Measurements from ENCODE around the gene DYTN.

DYTN gene

DNA sequence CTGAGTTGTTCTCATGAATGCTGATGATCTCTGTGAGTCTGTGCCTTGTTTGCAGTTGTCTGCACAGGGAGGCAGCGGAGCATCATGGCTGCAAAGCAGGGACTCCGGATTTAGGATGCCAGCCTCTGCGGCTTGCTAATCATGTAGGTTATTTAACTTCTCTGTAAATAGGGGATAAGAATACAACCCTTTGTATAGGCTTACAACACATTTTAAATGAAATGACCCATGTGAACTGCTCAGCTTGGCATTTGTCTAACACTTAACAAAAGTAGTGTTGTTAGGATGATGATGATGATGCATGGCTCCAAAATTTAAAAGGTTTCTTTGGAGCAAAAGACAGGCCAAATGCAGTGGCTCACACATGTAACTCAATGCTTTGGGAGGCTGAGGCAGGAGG is 19.4 kb downstream of the DYTN start:
- DNase-seq (ENCODE audit: low read depth in 2 of 2) = no peak

DNA sequence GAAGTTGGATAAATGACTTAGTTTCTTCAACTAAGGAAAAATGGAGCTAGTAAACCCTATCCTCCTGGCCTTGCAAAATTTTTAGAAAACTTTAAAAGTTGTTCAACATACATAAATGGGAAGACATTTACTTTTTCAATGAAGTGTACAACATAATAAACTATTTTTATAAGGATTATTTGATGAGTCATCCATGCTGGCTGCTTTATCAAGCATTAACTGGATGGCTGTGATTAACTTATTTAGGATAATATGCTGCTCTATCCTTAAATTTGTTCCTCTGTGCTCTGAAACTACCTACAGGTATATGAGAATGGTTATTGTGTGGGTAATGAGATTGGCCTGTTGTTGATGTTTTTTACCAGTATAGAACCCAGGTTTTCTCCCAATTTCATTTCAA is 21.3 kb downstream of the DYTN start:
- DNase-seq (ENCODE audit: low read depth in 2 of 2) = no peak

DNA sequence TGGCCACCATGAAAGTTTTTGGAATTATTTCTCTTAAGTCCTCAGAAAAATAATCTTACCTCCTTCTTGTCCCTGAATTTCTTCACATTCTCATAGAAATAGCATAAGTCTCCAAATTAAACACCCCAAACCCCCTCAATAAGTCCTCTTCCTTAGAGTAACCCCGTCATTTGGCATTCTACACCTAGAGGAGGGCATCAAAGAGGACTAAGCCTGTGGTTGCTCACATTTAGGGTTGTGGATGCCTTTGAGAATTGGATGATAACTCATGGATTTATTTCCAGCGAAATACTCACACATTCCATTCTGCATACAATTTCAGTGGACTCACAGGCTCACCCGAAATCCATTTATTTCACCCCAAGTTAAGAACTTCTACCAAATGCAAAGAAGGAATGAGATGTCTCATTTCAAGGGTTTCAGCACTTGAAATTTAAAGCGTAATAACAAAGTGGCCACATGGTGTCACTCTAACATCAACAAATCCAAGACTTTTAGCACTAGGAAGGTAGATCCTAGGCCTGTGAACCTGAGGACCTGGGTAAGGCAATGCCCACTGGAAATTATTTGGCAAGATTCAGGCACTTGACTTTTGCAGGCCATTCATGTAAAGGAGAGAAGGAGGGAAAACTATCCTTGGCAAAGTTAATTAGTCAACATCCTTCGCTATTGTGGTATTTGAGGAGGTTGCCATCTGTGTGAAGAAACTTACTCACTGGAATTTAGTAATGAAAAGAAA is 24.6 kb downstream of the DYTN start:
- DNase-seq (ENCODE audit: low read depth in 2 of 2) = peak in 1 of 2 donors; percentile 8

DNA sequence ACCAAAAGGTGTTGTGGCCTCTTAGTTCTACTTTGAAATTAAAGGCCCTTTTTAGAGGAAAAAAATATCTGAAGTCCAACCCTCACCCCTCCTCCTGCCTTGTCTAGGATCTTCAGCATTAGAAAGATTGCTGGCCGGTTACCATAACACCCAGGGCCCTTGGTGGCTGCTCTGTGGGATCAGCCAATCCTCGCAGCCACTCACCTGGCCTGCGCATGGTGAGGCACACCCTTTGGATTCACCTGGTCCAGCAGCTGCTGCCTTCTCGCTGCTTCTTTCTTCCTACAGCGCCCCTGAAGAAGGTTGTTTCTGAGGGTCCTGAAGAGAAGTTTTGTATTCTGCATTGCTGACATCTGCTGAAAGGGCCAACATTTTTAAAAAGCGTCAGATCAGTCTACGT is 25.2 kb downstream of the DYTN start:
- no peak for DNase-seq (ENCODE audit: low read depth in 2 of 2)

DNA sequence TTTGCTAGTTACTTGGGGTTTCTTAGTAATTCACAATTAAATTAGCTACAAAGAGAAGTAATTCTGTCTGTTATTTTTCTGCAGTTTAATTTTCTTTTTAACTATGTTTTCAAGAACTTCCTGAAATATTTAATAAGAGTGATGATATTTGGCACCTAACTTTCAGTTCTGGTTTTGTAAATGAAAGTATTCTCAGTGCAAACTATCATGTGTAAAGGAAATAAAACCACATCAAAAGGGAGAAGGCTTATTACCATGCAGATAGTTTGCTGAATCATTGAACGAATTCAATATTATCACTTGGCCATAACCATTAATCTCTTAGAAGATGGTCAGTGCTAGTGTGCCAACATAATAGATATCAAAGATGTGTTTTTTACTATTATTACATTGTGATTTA is 29.2 kb downstream of the DYTN start:
- no peak for DNase-seq (ENCODE audit: low read depth in 2 of 2)

DNA sequence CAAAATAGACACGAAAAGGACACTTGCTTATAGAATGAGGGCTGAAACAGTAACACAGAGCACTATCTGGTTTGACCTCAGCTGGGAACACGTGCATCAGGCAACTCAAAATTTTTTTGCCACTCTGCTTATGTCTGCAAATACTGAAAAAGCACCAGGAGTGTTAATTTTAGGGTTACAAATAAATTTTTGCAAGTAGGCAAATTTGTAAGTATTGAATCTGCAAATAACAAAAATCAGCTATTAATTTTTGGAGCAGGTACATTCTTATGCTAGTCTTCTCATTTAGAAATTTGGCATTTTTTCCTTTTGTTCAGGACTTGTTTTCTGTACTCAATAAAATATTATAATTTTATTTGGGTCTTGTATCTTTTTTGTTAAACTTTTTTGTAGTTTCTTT is 29.7 kb downstream of the DYTN start:
- no peak for DNase-seq (ENCODE audit: low read depth in 2 of 2)

DNA sequence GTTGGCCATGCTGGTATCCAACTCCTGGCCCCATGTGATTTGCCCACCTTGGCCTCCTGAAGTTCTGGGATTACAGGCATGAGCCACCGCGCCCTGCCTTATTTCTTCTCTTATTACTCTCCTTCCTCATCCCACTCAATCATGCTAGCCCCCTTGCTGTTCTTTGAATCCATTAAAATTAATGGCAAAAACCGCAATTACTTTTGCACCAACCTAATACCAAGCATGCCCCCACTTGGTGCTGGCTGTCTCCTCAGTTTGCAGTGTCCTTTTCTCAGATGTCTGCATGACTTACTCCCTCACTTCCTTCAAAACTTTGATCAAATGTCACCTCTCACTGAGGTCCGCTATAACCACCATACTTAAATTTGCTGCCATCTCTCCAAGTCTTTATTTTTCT is 34.6 kb downstream of the DYTN start:
- DNase-seq (ENCODE audit: low read depth in 2 of 2) = no peak

DNA sequence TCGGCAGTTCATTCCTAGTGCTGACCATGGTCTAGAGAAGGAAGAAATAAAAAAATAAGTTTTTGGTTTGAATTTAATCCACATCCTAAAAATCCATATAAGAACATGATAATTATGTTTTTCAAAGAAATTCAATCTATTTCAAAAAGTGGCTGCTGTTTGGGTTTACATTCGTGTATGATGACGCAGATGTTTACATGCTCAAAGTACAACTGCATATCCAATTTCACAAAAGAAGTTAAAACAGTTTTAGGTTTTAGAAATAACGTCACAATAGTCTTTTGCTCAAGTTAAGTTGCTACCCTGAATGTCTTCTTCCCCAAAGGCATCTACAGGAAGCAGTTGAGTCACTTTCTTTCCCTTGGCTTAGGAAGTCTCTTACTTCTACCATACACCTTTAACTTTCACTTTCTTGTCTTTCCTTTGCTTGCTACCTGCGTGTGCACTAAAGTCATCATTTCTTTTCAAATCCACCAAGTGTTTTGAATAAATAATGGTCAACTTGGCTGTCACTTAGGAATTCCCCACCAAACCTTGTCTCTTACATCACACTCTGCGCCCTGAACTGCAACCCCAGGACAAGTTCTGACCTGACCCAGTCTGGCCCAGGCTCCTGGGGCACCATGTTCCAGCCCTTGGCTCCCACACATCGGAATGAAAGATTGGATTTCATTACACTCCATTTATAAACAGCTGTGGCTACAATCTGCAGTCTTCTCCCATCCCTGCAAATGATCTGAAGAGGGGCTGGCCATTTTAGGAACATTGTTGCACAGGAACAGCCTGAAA is 47.5 kb downstream of the DYTN start:
- no peak for DNase-seq (ENCODE audit: low read depth in 2 of 2)

DNA sequence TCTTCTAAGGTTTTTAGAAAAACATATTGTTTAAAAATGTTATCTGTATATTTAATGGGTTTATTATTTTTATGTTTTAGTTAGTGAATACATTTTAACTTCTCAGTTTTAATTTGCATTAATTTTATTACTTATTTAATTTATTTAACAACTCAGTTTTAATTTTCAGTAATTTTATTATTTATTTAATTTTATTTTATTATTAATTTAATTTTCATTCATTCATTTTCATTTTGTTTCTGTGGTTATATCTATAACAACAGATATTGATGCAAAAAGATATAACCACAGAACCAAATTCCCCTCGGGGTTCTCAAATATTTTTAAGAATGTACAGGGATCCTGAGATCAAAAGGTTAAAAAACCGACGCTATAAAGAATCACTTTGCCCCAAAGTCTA is 52.9 kb downstream of the DYTN start:
- no peak for DNase-seq (ENCODE audit: low read depth in 2 of 2)

DNA sequence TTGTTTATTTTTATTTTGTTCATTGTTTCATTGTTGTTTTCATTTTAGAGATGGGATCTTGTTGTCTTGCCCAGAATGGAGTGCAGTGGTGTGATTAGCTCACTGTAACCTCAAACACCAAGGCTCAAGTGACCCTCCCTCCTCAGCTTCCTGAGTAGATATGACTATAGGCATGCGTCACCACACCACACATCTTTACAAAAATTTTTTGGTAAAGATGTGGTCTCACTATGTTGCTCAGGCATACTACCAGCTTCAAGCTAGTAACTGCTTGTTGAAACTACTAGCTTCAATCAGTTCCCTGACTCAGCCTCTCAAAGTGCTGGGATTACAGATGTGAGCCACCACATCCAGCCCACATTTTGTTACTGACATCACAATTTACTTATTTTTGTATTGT is 61.1 kb downstream of the DYTN start:
- DNase-seq (ENCODE audit: low read depth in 2 of 2) = no peak

DNA sequence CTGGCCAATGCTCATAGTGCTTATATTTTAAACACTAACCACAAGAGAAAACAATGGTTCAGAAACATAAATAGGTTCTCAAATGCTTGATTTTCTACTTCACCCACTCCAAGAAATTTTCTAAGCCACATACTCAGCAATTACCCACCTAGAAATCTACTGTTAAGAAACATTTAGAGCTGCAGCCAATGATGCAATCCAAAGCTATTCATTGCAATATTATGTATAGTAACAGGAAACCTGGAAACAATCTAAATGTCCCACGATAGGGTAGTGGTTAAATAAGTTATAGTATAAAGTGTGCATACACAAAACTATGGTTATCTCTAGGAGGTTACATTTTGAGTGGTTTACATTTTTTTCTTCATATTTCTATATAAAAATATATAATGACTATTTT is 70.2 kb downstream of the DYTN start:
- no peak for DNase-seq (ENCODE audit: low read depth in 2 of 2)

DNA sequence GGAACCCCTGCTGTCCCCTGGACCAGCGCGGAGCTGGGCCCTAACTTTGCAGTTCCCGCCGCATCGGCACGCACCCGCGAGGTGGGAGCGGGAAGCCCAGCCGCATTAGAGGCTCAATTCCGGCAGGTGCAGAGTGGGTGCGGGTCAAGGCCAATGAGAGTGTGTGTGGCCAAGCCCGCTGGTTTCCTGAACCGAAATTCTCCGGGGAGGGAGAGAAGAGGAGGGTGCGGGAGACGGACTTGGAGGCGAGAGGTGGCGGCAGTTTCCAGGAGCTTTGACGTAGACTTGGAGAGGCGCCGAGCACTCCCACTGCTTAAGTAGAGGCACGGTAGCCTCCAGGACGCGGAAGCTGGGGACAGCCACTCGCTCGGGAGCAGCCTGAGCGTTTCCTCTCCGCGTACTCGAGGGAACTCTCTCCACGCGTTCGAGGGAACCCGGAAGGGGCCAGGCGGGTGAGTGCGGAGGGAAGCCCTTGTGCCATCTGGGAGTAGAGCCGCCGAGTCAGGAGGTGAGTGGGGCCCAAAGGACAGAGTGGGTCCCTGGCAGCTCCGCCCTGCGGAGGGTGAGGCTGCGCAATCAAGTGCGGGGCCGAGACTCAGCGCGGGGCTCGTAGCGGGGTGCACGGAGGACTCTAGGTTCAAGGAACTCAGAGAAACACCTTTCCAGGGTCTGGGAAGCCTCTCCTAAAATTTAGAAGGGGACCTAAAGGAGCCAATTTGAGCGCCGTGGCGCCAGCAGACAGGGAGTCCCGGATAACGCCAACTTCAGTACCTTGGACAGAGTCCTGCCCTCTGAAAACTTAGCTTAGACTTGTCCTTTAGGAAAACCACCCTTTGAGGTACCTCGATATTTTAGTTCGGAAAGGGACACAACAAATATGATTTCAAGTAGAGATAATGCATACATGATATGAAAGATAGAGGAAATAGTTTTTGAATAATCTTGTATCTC is 75.8 kb downstream of the DYTN start, which contains the start of gene FAM237A:
Gene FAM237A, plus strand, starts transcription at position 413 of the 951 bp plus-strand sequence. CDS start 1,750 bp downstream, outside the sequence.
- DNase-seq (ENCODE audit: low read depth in 2 of 2) = peak; percentile 2 to 3

DNA sequence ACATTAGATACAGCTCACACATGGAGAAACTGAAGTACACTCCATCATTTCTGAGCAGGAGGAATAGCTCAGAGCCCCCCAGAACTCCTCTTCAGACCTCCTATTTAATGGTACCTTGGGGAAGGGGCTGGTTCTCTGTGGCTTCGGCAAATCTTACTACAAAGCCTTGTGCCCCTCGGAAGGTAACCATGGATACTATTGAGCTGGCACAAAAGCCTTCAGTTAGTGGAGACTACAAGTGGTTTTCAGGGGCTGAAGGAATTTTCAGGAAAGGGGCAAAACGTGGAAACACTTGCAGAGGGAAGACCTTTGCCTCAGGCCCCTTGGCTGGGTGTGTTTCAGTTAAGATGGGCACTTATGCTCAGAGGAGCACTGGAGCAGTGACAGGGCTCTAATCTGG is 77.0 kb downstream of the DYTN start:
- no peak for DNase-seq (ENCODE audit: low read depth in 2 of 2)

DNA sequence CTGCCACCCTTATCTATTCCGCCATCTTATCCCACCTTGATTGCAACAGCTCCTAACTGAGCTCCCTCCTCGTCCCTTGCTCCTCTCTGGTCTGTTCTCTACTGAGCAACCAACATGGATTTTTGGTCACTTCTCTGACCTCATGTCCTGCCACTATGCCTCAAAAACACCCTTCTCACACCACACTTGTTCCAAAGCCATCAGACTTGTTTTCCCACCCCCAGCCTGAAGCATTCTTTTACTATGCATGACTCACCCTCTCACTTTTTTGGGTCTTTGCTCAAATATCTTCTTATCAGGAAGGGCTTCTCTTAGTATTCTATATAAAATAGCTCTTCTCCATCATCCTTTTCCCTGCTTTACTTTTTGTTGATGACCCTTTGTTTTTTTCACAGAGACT is 78.6 kb downstream of the DYTN start:
- DNase-seq (ENCODE audit: low read depth in 2 of 2) = no peak

DNA sequence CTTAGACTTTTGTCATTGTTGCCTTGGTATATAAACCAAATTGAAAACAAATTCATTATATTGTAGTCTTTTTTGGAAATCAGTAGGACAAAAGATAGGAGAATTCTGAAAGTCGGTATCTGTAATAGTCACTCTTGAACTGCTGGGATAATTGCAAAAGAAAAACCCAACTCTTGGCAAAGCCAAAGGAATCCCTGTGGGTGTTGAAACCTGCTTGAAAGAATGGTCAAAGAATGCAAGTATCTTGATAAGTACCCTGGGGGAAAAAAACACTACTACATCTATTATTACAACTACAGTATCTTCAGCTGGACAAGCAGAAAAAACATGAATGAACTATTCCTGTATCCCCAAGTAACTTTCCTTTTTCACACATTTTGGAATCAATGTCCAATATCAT is 83.2 kb downstream of the DYTN start:
- DNase-seq (ENCODE audit: low read depth in 2 of 2) = no peak

DNA sequence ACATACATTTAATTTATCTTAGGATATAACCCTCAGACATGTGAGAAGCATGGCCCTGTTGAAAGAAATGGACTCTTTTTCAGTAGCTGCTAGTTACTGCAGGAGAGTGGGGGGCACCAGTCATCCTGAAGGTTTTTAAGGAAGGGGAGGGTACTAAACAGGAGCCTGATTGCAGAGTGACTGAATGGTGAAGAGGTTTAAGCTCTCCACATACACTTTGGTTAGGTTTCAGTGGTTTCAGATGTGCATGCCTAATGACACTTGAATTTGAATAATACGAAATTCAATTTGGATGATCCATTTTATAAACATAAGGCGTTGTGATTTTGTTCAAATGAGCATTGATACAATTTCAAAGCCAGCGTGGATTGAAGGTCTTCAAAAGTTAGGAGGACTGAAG is 86.9 kb downstream of the DYTN start:
- DNase-seq (ENCODE audit: low read depth in 2 of 2) = no peak

DNA sequence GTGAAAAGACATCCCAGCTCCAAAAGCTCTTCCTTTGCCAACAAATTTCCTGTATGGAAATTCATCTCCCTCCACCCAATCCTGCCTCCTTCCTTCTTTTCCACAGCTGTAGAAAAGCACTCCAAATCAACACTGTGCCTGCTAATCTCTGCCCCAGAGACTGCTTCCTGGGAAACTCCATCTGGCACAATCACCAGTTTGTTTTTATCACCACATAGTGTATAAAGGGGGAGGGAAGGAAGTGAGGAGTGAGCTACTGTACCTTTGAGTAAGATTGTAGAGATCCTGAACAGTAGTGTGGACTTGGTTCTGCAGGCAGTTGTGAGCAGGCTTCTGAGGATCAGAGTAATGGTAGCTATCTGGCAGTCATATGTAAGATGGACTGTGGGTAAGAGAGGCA is 90.6 kb downstream of the DYTN start:
- DNase-seq (ENCODE audit: low read depth in 2 of 2) = no peak

DNA sequence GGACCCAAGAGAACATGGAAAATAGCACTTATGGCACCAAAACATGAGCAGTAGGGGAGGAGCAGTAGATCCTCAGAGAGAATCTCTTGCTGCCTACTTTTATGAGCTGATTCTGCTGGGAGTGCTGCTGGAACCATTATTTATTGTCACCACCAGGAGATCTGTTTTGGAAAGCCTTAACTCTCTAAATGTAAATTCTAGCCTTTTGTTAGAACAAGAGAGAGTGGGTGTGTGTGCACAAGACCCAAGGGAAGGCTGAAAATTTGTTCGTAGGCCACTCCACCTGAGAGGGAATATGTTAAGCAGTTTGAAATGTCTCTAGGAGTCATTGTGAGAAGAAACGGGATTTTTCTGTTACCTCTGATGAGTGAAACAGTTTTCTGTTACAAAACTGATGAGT is 92.1 kb downstream of the DYTN start:
- no peak for DNase-seq (ENCODE audit: low read depth in 2 of 2)

DNA sequence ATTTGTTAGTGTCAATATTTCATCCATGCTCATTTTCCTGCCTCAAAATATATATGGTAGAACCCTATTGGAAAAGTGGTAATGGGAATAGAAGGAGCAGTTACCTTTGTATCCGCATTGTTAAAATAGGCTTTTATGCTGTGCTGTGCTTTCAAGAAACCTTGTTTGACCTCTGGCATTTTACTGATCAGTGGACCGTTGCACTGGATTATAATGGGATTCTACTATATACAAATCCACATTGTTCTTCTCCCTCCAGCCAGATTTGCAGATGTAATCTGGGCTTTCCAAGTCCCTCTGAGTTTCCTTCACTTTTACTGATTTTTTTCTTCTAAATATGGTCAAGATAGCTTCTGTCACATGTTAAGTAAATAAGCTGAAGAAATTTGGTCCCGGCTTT is 99.2 kb downstream of the DYTN start:
- no peak for DNase-seq (ENCODE audit: low read depth in 2 of 2)

DNA sequence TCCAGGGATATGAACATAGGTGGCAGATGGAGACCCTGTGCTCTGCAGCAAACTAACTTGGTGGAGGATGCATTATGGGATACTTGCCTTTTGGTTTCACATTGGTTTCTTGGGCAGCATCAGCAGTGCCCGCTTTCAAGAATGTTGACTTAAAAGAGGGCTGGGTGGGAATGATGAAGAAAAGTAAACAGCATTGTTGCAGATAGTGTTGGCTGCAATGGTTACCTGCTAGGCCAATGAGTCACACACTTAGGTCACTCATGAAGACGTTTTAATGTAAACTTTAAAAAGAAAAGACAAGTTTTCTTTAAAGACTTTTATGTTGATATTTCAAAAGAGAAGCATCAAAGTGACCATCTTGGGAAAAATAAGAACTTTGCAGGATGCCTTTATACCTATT is 102.0 kb downstream of the DYTN start:
- no peak for DNase-seq (ENCODE audit: low read depth in 2 of 2)

DNA sequence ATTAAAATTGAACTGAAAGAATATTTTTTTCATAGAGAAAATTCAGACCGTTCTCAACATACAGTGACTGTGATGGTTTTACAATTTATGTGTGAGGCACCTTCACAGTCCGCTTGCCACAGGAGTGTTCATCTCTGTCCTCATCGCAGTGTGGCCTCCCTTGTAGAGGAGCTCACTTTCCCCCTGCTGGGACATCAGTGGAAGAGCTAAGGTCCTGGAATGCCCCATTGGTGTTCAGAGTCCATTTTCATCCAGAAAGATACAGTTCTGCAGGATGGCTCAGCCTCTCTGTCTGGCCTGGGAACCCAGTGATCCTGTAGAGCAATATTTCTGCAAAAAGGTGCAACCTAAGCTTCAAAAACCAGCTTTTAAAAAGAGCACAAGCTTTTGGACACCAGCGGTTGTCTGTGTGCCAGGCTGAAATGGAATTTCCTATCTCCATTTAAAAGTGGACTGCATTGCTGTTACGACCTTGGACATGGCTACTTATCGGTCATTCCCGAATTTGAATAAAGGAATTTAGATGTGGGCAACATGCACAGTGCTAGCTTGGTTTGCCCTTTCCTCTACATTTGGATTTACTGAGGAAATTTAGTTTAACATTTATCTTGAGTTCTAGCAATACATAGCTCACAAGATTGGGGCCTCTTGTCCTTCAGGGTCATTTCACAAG is 102.6 kb downstream of the DYTN start:
- DNase-seq (ENCODE audit: low read depth in 2 of 2) = no peak

DNA sequence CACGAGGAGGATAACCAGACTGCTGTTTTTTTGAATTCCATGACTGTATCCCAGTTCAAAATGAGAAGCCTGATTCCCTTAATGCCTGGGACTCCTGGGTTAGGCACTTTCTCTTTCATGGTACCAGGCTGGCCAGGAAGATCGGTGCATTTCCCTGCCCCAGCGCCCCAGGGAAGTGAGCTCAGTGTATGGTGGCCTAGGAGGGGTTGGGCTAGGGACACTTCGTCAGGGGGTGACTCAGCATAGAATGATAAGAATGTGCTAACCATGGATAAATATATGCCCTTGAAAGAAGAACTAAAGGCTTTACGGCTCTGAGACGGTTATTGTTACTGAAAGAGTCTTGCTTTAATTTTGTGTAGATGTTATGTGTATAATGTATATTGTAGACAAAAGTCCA is 103.4 kb downstream of the DYTN start:
- no peak for DNase-seq (ENCODE audit: low read depth in 2 of 2)
